ENCODE data around the gene ZFTA.
"Not testable (repeated sequence)": the region's sequence is repeated elsewhere in the genome, so short reads cannot be mapped to it uniquely, and the experiment has no call there.

The ZFTA gene

DNA sequence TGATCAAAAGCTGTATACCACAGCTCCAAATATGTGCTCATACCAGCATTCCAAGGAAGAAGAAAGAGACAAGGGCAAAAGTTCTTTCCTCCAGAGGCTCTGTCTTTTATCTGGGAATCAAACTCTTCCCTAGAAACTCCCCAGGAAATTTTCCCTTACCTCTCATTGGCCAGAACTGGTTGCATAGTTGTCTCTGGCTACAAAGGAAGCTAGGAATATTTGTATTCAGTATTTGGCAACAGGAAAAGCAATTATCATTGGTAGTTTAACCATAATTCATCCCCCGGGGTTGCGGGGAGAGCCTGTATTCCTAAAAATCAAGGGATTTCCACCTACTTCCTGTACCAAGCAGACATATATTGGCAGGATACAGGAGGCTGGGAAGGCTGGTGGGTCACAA lies 10.5 kb upstream of the ZFTA start:
- DNase-seq (ENCODE audit: extremely low read depth in 1 of 2, low read depth in 1 of 2), result no peak

DNA sequence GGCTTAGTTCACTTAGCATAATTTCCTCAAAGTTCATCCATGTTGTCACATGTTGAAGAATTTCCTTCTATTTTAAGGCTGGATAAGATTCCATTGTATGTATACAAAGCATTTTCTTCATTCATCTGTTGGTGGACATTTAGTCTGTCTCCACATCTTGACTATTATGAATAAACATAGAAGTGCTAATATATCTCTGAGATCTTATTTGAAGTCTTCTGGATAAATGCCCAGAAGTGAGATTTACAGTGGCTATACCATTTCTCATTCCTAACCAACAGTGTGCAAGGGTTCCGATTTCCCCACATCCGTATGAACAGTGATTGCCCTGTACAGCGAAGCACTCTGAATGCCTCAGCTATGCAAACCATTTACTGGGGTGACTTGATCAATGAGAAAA lies 6.6 kb upstream of the ZFTA start:
- DNase-seq (ENCODE audit: extremely low read depth in 1 of 2, low read depth in 1 of 2), result no peak

DNA sequence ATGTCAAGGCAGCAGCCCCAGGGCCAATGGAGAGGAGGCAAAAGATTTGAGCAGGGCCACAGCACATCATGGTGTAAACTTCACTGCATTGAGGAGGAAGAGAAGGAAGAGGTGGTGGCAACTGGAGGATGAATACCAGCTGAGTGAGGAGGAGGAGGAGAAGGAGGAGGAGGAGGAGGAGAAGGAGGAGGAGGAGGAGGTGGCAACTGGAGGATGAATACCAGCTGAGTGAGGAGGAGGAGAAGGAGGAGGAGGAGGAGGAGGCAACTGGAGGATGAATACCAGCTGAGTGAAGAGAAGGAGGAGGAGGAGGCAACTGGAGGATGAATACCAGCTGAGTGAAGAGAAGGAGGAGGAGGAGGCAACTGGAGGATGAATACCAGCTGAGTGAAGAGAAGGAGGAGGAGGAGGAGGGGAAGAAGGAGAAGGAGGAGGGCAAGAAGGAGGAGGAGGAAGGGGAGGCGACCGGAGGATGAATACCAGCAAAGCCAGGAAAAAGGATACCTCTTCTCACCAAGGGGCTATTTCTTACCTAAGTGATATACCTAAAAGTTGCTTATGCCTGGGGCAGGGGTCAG lies 3.3 kb upstream of the ZFTA start:
- DNase-seq (ENCODE audit: extremely low read depth in 1 of 2, low read depth in 1 of 2), result not testable (repeated sequence)

DNA sequence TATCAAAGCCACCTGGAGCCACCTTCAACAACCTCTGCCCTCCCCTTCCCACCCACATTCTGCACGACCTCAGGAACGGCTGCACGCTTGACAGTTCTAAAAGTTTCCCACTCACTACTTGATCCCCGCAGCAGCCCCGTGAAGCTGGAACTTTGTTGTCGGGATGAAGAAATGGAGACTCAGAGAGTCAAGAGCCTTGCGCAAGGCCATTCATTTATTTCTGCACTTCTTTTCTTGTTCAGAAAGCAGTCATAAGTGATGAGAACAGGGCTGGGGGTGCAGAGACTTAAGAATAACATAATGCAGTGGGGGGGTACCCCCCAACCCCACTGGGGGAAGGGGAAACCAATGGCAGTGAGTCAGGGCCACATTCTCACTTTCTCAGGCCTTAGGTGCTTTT lies 2.2 kb upstream of the ZFTA start:
- no peak for DNase-seq (ENCODE audit: extremely low read depth in 1 of 2, low read depth in 1 of 2)

DNA sequence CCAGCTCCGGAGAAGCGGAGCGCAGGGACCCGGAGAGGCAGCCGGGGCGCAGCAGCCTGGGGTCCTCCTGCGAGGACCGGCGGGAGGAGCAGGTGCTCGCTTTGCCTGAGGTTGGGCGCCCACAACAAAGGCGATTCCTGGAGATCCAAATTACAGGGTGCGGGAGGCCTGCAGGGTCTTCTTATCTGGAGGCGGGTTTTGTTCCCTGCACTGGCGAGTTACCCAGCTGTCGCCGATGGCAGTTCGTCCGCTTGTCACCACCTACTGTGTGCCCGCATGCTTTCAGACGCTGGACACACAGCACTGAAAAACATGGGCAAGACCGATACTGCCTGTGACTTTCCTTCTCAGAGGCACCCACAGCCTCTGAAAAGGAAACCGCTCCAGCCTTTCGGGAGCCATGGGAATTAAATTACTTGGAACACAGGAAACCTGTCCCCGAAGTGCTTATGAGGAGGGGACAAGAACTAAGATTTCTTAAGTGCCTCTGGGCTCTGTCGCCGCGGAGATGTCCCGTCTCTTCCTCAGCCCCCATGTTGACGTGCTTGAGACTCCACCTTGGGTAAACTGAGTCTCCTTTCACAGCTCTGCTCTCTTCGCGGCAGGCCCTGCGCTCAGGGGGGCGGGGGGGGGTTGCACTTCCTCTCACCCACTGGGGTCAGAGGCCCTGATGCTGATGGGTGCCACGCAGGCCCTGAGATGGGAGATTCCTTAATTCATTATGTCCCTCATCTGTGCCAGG lies 1.3 kb upstream of the ZFTA start:
- DNase-seq (ENCODE audit: extremely low read depth in 1 of 2, low read depth in 1 of 2), result no peak

DNA sequence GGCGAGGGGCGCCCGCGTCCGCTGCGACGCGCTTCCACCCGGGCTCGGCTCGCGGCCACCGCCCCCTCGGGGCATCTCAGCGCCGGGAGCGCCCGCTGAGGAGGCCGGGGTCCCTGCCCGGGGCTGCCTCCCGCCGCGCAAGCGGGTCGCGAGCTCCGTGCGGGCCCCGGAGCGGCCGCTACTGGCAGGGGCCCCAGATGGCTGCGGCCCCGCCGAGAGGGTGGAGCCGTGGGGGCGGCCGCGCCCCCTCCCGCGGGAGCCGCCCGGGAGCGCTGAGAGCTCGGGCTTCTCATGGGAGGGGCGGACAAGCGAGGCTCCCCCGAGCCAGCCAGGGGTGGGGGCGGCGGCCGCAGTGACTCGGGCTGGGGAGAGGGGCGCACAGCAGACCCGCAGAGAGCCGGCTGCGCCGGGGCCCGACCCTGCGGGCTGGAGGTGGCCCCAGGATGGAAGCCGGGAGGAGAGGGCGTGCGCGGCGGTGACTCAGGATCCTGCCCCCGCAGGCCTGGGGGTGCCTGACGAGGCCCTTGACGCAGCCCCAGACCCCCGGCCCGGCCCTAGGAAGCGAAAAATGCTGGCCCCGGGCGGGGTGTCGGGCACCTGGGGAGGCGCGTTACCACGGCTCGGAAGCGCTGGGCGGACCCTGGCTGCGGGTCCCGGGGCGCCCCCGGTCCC lies 603 bp upstream of the ZFTA start:
- no peak for DNase-seq (ENCODE audit: extremely low read depth in 1 of 2, low read depth in 1 of 2)

DNA sequence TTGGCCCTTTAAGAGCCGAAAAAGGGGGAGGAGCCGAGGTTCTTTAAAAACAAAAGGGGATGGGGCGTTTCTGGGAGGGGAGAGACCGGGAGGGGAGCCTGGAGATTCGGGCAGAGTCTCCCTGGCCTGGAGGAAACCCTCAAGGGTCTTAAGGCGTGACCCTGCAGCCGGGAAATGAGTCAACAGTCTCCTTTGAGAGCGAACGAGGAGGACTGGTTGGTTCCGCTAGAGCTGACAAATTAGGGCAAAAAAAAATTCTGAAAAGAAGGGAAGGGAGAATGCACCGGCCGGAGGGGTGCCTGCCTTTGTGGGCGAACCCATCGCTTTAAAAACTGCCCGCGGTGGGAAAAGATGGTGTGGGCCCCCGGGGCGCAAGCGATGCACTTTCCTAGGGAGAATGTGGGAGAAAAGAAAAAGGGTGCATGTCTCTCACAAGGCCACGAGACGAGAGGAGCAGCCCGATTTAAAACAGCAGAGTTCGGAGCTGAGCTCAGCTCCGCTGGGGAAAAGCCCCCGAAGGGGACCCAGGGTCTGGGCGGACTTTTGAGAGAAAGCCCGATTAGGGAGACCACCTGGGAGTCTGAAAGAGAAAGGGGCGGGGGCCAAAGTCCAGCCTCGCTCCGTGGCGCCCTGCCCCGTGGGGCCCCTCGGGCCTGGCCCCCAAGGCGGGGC lies 874 bp downstream of the ZFTA start:
- DNase-seq (ENCODE audit: extremely low read depth in 1 of 2, low read depth in 1 of 2), result no peak

DNA sequence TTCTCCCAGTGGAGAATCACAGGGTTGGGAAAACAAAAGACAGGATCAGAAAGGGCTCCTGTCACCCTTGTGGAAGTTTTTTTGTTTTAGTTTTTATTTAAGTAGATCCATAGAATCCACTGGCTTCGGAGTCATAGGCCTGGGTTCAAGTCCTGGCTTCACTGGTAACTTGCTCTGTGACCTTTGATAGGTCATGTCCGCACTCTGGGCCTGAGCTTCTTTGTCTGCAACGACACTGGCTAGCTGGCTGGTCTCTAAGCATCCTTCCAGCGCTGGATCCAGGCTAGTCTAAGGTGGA lies 1.4 kb downstream of the ZFTA start:
- DNase-seq (ENCODE audit: extremely low read depth in 1 of 2, low read depth in 1 of 2), result no peak

DNA sequence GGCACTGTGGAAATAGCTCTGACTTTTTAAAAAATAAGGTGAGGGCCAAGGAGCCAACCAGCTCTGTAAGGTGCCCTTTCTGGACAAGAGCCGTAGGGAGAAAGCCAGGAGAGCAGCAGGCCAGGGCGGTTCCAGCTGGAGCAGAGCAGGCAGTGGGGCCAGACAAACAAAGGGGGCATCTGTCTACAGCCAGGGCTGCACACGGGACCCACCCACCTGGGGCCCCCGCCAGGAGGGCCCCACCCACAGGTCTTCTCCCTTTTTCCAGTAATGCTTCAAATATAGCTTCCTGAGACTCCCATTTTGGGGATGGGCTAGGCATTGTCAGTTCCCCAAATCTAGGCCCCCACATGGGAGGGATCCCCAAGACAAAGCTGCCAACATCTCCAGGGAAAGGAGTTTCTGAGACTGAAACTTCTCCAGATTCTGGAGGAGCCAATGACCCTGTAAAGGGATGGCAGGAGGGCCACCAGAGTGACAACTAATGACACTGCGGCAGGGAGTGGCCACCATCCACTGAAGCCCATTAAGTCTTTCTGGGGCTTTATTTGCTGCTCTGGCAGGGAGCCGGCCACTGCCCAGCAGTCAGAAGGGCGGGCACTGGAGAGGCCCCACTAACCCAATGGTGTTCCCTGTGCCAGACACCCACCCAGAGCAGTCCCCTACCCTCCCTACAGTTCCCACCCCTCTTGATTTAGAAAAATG lies 1.9 kb downstream of the ZFTA start:
- DNase-seq (ENCODE audit: extremely low read depth in 1 of 2, low read depth in 1 of 2), result no peak

DNA sequence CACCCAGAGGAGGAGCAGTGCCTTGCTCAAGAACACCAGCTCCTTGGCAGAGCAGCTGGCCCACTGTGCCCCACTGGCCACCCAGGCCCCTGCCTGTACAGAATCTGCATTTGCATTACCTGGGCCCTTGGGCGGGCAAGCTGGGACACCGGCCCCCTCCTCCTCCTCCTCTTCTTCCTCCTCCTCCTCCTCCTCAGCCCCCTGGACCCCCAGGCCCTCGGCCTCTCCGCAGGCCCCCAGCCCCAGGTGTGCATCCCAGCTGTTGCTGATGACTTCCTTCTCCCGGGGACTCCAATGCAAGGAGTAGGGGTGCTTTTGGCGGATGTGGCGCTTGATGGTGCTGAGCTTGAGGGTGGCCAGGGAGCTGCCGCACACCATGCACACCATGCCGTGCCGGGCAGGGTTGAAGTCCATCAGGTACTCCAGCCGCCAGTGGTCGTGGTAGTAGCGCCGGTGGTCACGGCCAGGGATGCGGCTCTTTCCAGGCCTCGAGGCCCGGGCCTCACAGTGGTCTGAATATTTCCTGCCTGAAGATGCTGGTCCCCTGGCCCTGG lies 2.8 kb downstream of the ZFTA start:
- DNase-seq (ENCODE audit: extremely low read depth in 1 of 2, low read depth in 1 of 2), result no peak

DNA sequence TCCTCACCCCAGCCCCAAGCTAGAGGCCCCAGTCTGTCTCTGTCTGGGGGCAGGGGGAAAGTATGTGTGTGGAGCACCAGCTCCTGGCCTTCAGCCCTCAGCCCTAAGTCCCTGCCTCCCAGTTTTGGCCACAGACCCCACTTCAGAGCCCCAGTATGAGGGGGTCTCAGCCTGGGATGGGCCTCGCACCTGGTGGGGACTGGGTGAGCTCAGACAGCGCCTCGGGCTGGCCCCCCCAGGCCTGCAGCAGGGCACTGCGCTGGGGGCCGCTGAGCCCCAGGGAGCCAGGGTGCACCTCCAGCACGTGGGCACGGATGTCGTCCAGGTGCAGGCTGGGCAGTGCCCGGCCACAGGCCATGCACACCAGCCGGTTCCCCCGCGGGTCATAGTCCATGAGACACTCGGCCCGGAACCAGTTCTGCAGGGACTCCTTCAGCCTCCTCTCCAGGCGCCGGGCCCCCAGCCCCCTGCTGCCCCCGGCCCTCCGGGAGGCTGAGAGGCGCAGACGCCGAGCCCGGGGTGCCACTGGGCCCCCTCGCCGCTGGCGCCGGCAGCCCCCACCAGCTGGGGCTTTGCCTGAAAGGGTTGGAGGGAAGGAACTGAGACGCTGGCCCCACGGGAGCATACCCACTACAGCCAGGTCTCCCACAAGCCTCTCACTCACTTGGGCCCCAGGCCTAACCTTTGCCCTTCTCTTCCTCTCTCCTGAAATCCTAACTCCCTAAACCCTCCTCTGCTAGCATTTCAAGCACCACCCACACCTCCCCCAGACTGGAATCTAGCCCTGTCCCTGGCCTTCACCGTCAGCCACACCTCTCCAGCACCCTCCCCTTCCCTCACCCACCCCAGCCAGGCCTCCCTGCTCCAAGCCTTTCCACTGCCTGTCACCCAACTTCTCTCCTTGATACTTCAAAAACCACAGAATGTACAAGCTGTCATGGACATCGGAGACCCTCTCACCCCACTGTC lies 3.6 kb downstream of the ZFTA start:
- no peak for DNase-seq (ENCODE audit: extremely low read depth in 1 of 2, low read depth in 1 of 2)

DNA sequence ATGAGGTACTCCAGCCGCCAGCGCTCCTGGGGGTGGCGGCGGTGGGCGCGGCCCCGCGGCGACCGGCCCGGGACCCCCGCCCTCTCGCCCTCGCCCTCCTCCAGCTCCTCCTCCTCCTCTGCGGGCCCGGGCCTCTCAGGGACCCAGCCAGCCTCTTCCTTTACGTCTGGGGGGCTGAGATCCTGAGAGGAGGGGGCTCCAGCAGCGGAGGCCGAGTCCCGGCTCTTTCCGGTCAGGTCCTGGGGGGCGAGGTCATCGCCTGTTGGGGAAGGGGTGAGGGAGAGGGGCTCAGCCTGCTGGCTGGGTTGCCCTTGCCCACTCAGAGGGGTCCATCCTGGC lies 4.3 kb downstream of the ZFTA start:
- no peak for DNase-seq (ENCODE audit: extremely low read depth in 1 of 2, low read depth in 1 of 2)

DNA sequence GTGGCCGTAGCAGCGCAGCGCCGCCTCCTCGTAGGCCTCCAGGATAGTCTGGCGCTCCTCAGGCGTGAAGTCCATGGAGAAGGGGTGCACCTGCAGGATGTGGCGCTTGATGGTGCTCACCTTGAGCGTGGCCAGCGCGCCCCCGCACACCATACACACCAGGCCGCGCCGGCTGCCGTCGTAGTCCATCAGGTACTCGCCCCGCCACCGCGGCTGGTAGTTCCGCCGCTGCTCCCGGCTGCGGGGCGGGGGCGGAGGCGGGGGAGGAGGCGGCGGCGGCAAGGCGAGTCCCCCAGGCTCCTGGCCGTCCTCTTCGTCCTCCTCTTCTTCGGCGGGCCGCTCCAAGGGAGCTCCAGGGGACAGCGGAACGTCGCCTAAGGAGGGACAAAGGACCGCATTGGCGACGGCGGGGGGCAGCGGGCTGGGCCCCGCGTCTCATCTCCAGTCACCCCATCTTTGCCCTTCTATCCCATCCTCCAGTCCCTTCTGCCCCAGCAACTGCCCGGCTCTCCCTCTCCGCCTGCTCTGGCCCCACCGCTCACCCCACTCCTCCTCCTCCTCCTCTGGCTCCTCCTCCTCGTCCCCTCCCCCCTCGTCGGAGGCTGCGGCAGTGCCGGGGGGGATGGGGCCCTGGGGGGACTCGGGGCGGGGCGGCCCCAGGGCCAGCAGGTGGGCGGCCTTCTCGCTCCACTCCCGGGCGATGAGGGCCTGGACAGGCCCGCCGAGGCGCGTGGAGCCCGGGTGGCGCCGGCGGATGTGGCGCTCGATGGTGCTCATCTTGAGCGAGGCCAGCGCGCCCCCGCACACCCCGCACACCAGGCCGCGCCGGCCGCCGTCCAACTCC lies 4.9 kb downstream of the ZFTA start:
- DNase-seq (ENCODE audit: extremely low read depth in 1 of 2, low read depth in 1 of 2), result no peak

DNA sequence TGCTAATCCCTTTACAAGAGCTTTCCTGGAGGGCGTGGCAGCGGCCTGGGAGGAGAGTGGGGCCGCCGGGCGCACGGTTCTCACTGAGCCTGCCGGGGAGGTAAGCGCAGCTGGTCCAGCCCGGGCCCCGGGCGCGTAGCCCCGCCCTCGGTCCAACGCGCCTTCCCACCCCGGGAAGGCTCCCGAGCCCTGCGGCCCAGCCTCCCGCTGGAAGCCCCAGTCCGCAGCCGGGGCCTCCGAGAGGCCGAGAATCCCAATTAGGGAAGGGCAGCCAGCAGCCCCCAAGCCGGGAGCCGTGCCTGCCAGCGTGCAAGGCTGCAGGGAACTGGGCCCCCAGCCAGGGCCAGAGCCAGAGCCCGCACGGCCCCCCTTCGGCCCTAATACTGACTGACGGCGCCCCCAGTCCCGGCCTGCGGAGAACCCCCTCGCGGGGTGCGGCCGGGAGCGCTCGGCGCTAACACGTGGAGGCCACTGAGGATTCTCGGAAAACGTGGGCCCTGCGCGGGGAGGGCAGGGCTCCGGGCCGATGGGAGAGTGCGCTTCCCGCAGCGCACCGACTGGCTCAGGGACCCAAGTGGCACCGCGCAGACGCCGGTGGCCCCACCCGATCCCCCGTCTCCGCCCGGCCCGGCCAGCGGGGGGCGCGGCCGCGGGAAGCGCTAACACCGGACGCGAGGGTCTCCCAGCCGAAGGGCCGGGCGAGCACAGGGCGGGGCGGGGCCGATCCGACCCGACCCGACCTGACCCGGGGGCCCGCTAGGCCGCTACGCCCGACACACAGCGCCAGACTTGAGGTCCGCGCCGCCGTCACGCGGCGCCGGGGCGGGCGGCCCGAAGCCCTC lies 5.7 kb downstream of the ZFTA start:
- no peak for DNase-seq (ENCODE audit: extremely low read depth in 1 of 2, low read depth in 1 of 2)

DNA sequence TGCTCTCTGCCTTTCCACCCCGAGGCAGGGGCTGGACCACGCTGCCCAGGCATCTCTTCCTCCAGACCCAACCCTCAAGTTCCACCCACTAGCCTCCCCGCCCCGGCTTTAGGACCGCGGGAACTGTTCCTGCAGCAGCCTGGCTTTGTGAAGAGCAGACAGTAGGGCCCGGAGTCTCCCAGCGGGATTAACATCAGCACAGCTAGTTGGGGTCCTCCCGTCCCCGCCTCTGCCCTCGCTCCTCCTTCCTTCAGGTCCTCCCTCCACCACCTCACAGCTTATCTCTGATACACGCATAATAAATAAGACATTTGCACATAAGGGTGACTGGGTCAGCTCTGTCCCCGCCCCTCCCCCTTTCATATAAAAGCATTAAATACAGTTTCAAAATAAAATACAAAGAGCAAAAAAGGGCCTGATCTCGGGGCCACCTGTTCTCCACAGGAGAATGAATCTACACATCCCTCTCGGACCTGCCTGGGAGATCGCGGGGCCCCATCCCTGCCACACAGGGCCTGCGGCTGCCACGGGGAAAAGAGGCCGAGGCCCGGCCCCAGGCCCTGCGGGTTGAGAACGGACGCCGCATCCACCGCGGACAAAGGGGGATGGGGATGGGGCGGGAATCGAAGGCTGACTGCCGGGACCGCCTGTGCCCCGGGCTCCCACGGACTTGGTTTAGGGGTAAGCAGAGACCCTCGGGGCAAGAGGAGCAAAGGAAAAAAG lies 6.5 kb downstream of the ZFTA start:
- DNase-seq (ENCODE audit: extremely low read depth in 1 of 2, low read depth in 1 of 2), result no peak

DNA sequence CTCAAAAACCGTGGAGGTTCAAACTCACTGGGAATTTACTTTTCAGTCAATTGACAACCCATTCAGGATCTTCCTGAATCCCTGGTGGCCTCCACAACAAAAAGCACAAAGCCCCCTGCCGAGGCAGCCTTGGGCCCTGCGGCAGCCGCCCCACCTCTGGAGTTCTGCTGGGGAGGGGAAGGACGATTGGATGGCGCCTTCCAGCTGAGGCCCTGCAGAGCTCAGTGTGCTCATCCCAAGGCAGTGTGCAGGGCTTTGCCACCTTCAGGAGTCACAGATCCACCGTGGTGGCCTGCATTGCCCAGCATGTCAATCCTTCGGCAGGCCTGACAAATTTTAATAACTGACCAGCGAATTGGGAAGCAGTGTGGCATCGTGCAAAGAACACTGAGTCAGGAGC lies 7.4 kb downstream of the ZFTA start:
- DNase-seq (ENCODE audit: extremely low read depth in 1 of 2, low read depth in 1 of 2), result no peak

DNA sequence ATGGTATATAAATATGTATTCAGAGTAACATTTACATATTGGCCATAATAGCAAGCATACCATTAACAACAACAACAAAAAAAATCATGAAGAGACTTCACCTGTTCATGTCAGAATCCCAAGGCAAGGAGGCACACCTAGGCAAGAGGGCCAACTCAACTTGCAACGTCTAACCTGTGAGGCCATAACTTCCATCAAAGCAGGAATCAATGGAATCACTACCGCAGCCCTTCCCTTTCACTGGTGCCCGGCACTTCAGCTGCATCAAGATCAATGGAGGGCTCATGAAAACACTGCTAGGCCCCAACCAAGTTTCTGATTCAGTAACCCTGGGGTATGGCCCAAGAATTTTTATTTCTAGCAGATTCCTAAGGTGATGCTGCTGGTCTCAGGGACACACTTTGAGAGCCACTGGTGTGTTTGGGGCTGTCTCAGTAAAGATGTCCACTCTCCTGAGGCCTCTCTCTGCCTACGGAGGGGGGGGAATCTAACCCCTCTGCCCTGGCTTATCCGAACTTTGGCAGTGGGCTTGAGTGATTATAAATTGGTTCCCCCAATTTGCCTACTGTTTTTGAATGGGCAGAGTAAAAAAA lies 8.0 kb downstream of the ZFTA start:
- DNase-seq (ENCODE audit: extremely low read depth in 1 of 2, low read depth in 1 of 2), result no peak

Data from activated CD8-positive, alpha-beta memory T cell treated with anti-CD3 and anti-CD28 coated beads for 1 hour (primary cell).